ENCODE results near the gene AMELX.

DNA sequence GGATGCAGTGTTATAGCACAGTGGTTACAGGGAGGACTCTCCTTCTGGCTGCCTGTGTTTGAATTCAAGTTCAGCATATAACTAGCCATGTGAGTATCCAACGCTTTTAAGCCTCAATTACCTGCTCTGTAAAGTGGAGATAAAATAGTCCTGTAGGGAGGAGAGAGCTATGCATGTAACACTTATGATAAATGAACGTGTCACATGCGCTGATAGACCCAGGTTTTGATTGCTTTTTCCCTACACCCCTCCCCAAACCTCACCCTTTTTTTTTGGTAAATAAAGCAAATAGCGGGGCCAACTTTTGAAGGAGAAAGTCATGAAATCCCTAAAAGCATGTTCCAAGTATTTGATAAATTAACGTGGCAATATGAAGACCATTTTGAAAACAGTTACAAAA is 20.4 kb upstream of the AMELX start:
- TF ChIP-seq, protein P1, sequence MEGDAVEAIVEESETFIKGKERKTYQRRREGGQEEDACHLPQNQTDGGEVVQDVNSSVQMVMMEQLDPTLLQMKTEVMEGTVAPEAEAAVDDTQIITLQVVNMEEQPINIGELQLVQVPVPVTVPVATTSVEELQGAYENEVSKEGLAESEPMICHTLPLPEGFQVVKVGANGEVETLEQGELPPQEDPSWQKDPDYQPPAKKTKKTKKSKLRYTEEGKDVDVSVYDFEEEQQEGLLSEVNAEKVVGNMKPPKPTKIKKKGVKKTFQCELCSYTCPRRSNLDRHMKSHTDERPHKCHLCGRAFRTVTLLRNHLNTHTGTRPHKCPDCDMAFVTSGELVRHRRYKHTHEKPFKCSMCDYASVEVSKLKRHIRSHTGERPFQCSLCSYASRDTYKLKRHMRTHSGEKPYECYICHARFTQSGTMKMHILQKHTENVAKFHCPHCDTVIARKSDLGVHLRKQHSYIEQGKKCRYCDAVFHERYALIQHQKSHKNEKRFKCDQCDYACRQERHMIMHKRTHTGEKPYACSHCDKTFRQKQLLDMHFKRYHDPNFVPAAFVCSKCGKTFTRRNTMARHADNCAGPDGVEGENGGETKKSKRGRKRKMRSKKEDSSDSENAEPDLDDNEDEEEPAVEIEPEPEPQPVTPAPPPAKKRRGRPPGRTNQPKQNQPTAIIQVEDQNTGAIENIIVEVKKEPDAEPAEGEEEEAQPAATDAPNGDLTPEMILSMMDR (IDR thresholded peaks at IDR 0.05), result no peak
- TF ChIP-seq EP300 (IDR thresholded peaks at IDR 0.05), result no peak
- TF ChIP-seq POLR2A (IDR thresholded peaks at IDR 0.05), result no peak
- no peak for TF ChIP-seq POLR2AphosphoS5 (IDR thresholded peaks at IDR 0.05)

Data from sigmoid colon (tissue), 4 donors.